SU-DHL-6 (cell line): ENCODE results near the gene ZDHHC16.

ENCODE experiments used
- CTCF ChIP-seq: fragments of 200-600 bp; sonication (generic); IDR thresholded peaks from one replicate; pipeline ENCODE4 v1.5.1; 2017; ENCODE audit warnings: antibody characterized with exemption, mild to moderate bottlenecking, low read length, moderate library complexity; ENCODE audit not compliant: insufficient read depth, poor library complexity, severe bottlenecking
- EZH2phosphoT487 ChIP-seq: fragments of 200-600 bp; sonication (generic), shearing (Covaris generic); conservative IDR thresholded peaks from 2 replicates; pipeline ENCODE4 v1.6.1; 2018; ENCODE audit warnings: mild to moderate bottlenecking, antibody characterized with exemption, low read length, moderate library complexity, mixed read lengths

GRCh38 chr10:97506199-97506991 is 60.4 kb downstream of the ZDHHC16 start:
- TF ChIP-seq CTCF (no peak), EZH2phosphoT487 (no peak)
